ENCODE data around the gene NTSR1. TPM values are rescaled to one million over a fixed set of nuclear protein-coding genes. Genes with fewer than 3 reads are reported as not detected.

Gene NTSR1
- total RNA-seq, 2 experiments from 2014 or later: 0.07 to 0.14 TPM

- intact Hi-C loops (cut with DNase I, micrococcal nuclease): no loop called here
- ChIA-PET CTCF (interaction anchor here (1.7 kb wide), 1 partner anchor 11 kb away, joined by 4 read pairs; no protein-coding TSS in a partner anchor), POLR2A (interaction anchor here (0.6 kb wide), 1 partner anchor 99 kb away, joined by 5 read pairs; no protein-coding TSS in a partner anchor)
- Mint-ChIP-seq H3K4me1 (peaks cover 28% of the 10 kb centered on the region), H3K27me3 (no peaks in the 10 kb centered on the region), H3K4me3 (no peak overlapping the region), H3K9me3 (ENCODE audit: low read depth) (no peaks in the 10 kb centered on the region), H3K27ac (no peak overlapping the region), H3K36me3 (ENCODE audit: low read depth) (no peaks in the 10 kb centered on the region)
- DNase-seq (no peak), ATAC-seq (no peak)
Measured at GRCh38 chr20:62733526-62733842, 24.8 kb downstream of the NTSR1 start.

GRCh38 chr20:62733891-62734290, 25.3 kb downstream of the NTSR1 start:
- Mint-ChIP-seq H3K27ac (no peak overlapping the region), H3K4me1 (peaks cover 30% of the 10 kb centered on the region), H3K36me3 (ENCODE audit: low read depth) (no peaks in the 10 kb centered on the region), H3K27me3 (no peaks in the 10 kb centered on the region), H3K4me3 (no peak overlapping the region), H3K9me3 (ENCODE audit: low read depth) (no peaks in the 10 kb centered on the region)
- ChIA-PET POLR2A (no interaction called here), CTCF (interaction anchor here (0.6 to 1.7 kb wide), 4 partner anchors 11 to 60 kb away, joined by 3 to 5 read pairs (median 4); no protein-coding TSS in a partner anchor)
- no peak for DNase-seq
- no peak for ATAC-seq
- intact Hi-C loops (cut with DNase I, micrococcal nuclease): no loop called here

- ChIA-PET POLR2A (interaction anchor here (1.0 kb wide), 1 partner anchor 92 kb away, joined by 3 read pairs; the partner anchor contains the start of gene SLCO4A1), CTCF (interaction anchor here (0.6 to 1.7 kb wide), 7 partner anchors 11 to 174 kb away, joined by 3 to 5 read pairs (median 3); no protein-coding TSS in a partner anchor)
- no peak for DNase-seq
- intact Hi-C loops (cut with DNase I, micrococcal nuclease): no loop called here
- ATAC-seq: no peak
- no peak overlapping the region for H3K27ac Mint-ChIP-seq
- H3K36me3 Mint-ChIP-seq (ENCODE audit: low read depth): no peaks in the 10 kb centered on the region
- no peaks in the 10 kb centered on the region for H3K27me3 Mint-ChIP-seq
- H3K9me3 Mint-ChIP-seq (ENCODE audit: low read depth): no peaks in the 10 kb centered on the region
- no peak overlapping the region for H3K4me3 Mint-ChIP-seq
- H3K4me1 Mint-ChIP-seq: peaks cover 35% of the 10 kb centered on the region
Measured at GRCh38 chr20:62734326-62734725, 25.7 kb downstream of the NTSR1 start.

- ChIA-PET CTCF (interaction anchor here (0.6 to 1.1 kb wide), 6 partner anchors 10 to 173 kb away, joined by 3 to 5 read pairs (median 3); no protein-coding TSS in a partner anchor), POLR2A (interaction anchor here (1.0 kb wide), 1 partner anchor 92 kb away, joined by 3 read pairs; the partner anchor contains the start of gene SLCO4A1)
- ATAC-seq (no peak), DNase-seq (no peak)
- no peak overlapping the region for H3K4me3 Mint-ChIP-seq
- intact Hi-C loops (cut with DNase I, micrococcal nuclease): no loop called here
- H3K36me3 Mint-ChIP-seq (ENCODE audit: low read depth): no peaks in the 10 kb centered on the region
- no peaks in the 10 kb centered on the region for H3K9me3 Mint-ChIP-seq (ENCODE audit: low read depth)
- peaks cover 40% of the 10 kb centered on the region for H3K4me1 Mint-ChIP-seq
- no peak overlapping the region for H3K27ac Mint-ChIP-seq
- H3K27me3 Mint-ChIP-seq: no peaks in the 10 kb centered on the region
Measured at GRCh38 chr20:62734881-62735280, 26.2 kb downstream of the NTSR1 start.

GRCh38 chr20:62735331-62735821, 26.7 kb downstream of the NTSR1 start:
- Mint-ChIP-seq H3K4me3 (no peak overlapping the region), H3K27me3 (no peaks in the 10 kb centered on the region), H3K4me1 (peaks cover 44% of the 10 kb centered on the region), H3K27ac (no peak overlapping the region), H3K36me3 (ENCODE audit: low read depth) (no peaks in the 10 kb centered on the region), H3K9me3 (ENCODE audit: low read depth) (no peaks in the 10 kb centered on the region)
- intact Hi-C loops (cut with DNase I, micrococcal nuclease): no loop called here
- ATAC-seq (peak; percentile 30), DNase-seq (peak; percentile 63)
- CTCF ChIA-PET: no interaction called here
- POLR2A ChIA-PET: interaction anchor here (1.0 kb wide), 1 partner anchor 93 kb away, joined by 3 read pairs; the partner anchor contains the start of gene SLCO4A1

GRCh38 chr20:62736026-62736406, 27.4 kb downstream of the NTSR1 start:
- H3K4me1 Mint-ChIP-seq: peaks cover 48% of the 10 kb centered on the region
- H3K4me3 Mint-ChIP-seq: no peak overlapping the region
- H3K9me3 Mint-ChIP-seq (ENCODE audit: low read depth): no peaks in the 10 kb centered on the region
- ATAC-seq (no peak), DNase-seq (no peak)
- H3K36me3 Mint-ChIP-seq (ENCODE audit: low read depth): no peaks in the 10 kb centered on the region
- intact Hi-C loops (cut with DNase I, micrococcal nuclease): no loop called here
- POLR2A ChIA-PET: no interaction called here
- CTCF ChIA-PET: no interaction called here
- no peak overlapping the region for H3K27ac Mint-ChIP-seq
- no peaks in the 10 kb centered on the region for H3K27me3 Mint-ChIP-seq

GRCh38 chr20:62736407-62737071, 27.9 kb downstream of the NTSR1 start:
- Mint-ChIP-seq H3K36me3 (ENCODE audit: low read depth) (no peaks in the 10 kb centered on the region), H3K4me1 (peaks cover 48% of the 10 kb centered on the region), H3K9me3 (ENCODE audit: low read depth) (no peaks in the 10 kb centered on the region), H3K27ac (no peak overlapping the region), H3K4me3 (no peak overlapping the region), H3K27me3 (no peaks in the 10 kb centered on the region)
- intact Hi-C loops (cut with DNase I, micrococcal nuclease): no loop called here
- ATAC-seq (no peak), DNase-seq (no peak)
- POLR2A ChIA-PET: no interaction called here
- CTCF ChIA-PET: no interaction called here

GRCh38 chr20:62737271-62737811, 28.7 kb downstream of the NTSR1 start:
- Mint-ChIP-seq H3K36me3 (ENCODE audit: low read depth) (no peaks in the 10 kb centered on the region), H3K4me3 (no peak overlapping the region), H3K4me1 (peaks cover 49% of the 10 kb centered on the region), H3K27me3 (no peaks in the 10 kb centered on the region), H3K27ac (no peak overlapping the region), H3K9me3 (ENCODE audit: low read depth) (no peaks in the 10 kb centered on the region)
- ChIA-PET POLR2A (no interaction called here), CTCF (no interaction called here)
- ATAC-seq: no peak
- intact Hi-C loops (cut with DNase I, micrococcal nuclease): no loop called here
- DNase-seq: no peak

GRCh38 chr20:62738025-62738881, 29.6 kb downstream of the NTSR1 start:
- H3K9me3 Mint-ChIP-seq (ENCODE audit: low read depth): no peaks in the 10 kb centered on the region
- no peak overlapping the region for H3K4me3 Mint-ChIP-seq
- no peaks in the 10 kb centered on the region for H3K27me3 Mint-ChIP-seq
- ChIA-PET CTCF (no interaction called here), POLR2A (no interaction called here)
- no peaks in the 10 kb centered on the region for H3K36me3 Mint-ChIP-seq (ENCODE audit: low read depth)
- H3K4me1 Mint-ChIP-seq: peaks cover 40% of the 10 kb centered on the region
- no peak for DNase-seq
- H3K27ac Mint-ChIP-seq: no peak overlapping the region
- intact Hi-C loops (cut with DNase I, micrococcal nuclease): no loop called here
- ATAC-seq: no peak

- no peak overlapping the region for H3K27ac Mint-ChIP-seq
- POLR2A ChIA-PET: no interaction called here
- no peak for ATAC-seq
- no peak for DNase-seq
- CTCF ChIA-PET: interaction anchor here (0.6 kb wide), 1 partner anchor 9 kb away, joined by 3 read pairs; no protein-coding TSS in a partner anchor
- H3K27me3 Mint-ChIP-seq: no peaks in the 10 kb centered on the region
- H3K4me3 Mint-ChIP-seq: no peak overlapping the region
- no peaks in the 10 kb centered on the region for H3K9me3 Mint-ChIP-seq (ENCODE audit: low read depth)
- intact Hi-C loops (cut with DNase I, micrococcal nuclease): no loop called here
- H3K4me1 Mint-ChIP-seq: peaks cover 45% of the 10 kb centered on the region
- H3K36me3 Mint-ChIP-seq (ENCODE audit: low read depth): no peaks in the 10 kb centered on the region
Measured at GRCh38 chr20:62739067-62739466, 30.4 kb downstream of the NTSR1 start.

- peak; percentile 68 for DNase-seq
- H3K27me3 Mint-ChIP-seq: no peaks in the 10 kb centered on the region
- intact Hi-C loops (cut with DNase I, micrococcal nuclease): loop anchor here (1.0 to 5.0 kb wide), 11 partner anchors 18 to 437 kb away; partner anchors contain the start of gene ADRM1 (in 1 of the 2)
- ChIA-PET POLR2A (interaction anchor here (0.7 to 0.9 kb wide), 2 partner anchors 23 to 36 kb away, joined by 3 read pairs; no protein-coding TSS in a partner anchor), CTCF (interaction anchor here (0.6 to 1.9 kb wide), 2 partner anchors 10 to 52 kb away, joined by 3 to 8 read pairs; no protein-coding TSS in a partner anchor)
- ATAC-seq: peak; percentile 20
- H3K36me3 Mint-ChIP-seq (ENCODE audit: low read depth): no peaks in the 10 kb centered on the region
- H3K4me3 Mint-ChIP-seq: peak overlapping the region; percentile 58
- peak overlapping the region; percentile 89 for H3K27ac Mint-ChIP-seq
- H3K4me1 Mint-ChIP-seq: peaks cover 50% of the 10 kb centered on the region
- H3K9me3 Mint-ChIP-seq (ENCODE audit: low read depth): no peaks in the 10 kb centered on the region
Measured at GRCh38 chr20:62739581-62740285, 31.1 kb downstream of the NTSR1 start.

Measured in activated CD4-positive, alpha-beta T cell treated with anti-CD3 and anti-CD28 coated beads for 36 hours (primary cell).